Skin of body (tissue), 2 donors: Measurements from ENCODE around the gene COL2A1. TPM values are rescaled to one million over a fixed set of nuclear protein-coding genes. Genes with fewer than 3 reads are reported as not detected.
A peak's percentile ranks its signal among the peaks of the same experiment; 100 is the strongest.

Experiments
- DNase-seq: peaks from one replicate; lab custom pipeline; 2025; lab: John Stamatoyannopoulos, UW
- total RNA-seq: library from RNA; depleted of rRNA; stranded (reverse); fragments of >200 nt; gene quantifications from one replicate; pipeline ENCODE4 v1.2.3, GENCODE V29; 2014

Gene COL2A1
- total RNA-seq, 1 donor from 2014 or later: 1.6 TPM

DNA sequence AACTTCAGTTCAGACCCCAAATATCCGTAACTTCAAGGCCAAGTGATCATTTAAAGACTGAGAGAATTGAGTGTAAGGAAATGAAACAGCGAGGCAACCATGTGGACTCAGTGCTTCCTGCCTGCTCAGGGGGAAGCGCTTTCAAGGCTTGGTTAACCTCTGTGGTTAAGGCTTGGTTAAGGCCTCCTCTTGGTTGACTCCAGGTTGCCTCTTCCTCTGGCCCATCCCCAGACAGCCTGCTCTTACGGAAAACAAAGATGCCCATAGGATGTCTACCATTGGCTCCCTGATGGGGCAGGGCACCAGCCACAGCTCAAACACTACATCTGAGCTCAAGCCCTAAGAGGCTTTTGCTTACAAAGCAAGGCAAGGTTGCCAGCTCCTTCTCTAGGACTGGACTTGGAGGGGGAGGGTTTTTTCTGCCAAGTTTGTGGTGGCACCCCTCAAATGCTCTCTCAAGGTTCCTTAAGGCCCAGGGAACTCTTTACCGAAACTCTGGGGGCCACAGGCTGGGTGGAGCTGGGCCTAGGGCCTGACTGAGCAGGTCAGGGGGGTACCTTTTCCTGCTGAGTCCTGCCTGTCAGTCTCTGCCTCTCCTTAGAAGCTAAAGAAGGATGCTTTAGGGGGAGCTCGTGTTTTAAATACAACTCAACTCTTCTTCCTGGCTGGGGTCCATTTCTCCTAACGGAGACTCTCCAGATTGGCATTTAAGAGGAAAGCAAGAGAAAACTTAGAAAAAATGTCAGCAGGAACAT lies 13.7 kb downstream of the COL2A1 start:
- DNase-seq: peak; percentile 31

- no peak for DNase-seq
Observed at GRCh38 chr12:47989666-47990065, 14.6 kb downstream of the COL2A1 start.

- DNase-seq: no peak
Observed at GRCh38 chr12:47989023-47989417, 15.3 kb downstream of the COL2A1 start.

DNA sequence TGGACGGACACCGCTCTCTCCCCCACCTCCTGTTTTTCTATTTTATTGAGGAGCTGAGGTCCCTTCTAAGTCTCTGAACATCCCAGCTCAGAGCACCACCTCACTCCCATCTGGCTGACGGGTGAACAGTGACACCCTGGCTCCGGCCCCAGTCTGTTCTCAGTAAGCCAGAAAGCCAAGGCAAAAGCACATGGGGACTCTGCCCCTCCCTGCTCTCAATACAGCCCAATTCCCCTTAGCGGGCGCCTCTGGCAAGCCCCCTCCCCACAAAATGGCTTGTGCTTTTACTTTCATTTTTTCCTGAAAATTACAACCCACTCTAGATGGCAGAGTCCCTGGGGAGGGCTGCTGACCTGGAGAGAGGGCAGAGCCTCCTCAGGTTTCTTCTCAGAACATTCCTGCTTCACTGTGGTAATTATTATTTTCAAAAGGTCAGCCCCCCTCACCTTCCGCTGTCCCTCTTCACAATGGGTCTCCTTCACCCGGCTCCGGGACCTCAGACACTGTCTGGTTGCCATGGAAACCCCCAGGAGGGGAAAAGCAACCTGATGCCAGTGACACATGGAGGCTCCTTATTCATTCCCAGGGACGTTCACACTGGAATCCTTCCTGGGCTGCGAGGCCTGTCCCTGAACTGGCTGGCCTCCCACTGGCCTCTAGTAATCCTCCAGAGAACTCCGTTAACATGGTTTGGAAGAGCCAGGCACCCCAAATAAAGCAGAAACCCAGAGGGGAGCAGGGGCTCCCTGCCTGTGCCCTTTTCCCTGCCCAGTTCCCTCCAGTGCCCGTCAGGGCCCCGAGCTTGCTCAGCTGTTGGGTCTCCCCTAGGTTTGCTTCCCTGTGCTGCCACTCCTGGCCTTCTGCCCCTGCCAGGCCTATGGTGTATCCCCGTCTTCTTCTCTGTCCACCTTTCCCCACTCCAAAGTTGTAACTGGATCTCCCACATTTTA lies 15.9 kb downstream of the COL2A1 start:
- DNase-seq: no peak

DNA sequence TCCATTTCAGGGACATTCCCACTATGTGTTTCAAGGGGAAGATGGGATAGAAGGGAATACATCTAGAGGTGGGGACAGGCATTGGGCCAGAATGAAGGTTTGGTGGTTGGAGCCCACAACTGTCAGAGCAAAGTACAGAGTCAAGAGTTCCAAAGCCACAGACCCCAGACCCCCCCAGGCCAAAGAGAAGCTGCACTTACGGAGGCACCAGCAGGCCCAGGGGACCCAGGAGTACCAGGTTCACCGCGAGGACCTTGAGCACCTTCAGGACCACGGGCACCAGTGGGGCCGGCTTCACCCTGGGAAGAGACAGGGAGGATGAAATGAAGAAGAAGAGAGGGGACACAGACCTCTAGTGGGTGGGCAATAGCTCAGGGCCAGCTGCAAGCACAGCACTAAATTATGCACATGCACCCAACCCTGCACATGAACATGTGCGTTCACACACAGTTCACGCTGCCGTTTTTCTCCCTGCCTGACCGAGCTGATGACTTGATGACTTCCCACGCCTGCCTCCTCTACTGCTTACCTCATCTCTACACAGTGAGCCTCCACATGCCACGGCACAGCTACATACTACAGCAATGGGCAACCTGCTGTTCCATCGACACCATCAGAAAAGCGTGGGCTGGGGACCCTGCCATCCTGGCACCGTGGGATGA lies 16.7 kb downstream of the COL2A1 start:
- DNase-seq: no peak

GRCh38 chr12:47986832-47987231 lies 17.4 kb downstream of the COL2A1 start:
- no peak for DNase-seq

DNA sequence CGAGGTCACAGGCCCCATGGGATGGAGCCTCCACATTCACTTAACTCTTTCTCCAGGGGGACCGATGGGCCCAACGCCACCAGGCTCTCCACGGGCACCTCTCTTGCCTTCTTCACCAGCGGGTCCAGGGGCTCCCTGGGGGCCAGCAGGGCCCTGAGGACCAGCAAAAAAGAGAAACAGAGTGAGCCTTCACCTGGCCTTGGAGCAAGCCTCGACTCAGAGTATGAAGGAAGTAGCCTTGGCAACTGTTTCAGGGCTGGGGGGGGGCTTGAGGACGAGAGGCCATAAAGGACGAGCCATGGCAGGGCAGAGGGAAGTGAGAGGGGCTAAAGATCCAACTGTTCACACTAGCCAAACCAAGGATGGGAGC lies 18.0 kb downstream of the COL2A1 start:
- DNase-seq: no peak

DNA sequence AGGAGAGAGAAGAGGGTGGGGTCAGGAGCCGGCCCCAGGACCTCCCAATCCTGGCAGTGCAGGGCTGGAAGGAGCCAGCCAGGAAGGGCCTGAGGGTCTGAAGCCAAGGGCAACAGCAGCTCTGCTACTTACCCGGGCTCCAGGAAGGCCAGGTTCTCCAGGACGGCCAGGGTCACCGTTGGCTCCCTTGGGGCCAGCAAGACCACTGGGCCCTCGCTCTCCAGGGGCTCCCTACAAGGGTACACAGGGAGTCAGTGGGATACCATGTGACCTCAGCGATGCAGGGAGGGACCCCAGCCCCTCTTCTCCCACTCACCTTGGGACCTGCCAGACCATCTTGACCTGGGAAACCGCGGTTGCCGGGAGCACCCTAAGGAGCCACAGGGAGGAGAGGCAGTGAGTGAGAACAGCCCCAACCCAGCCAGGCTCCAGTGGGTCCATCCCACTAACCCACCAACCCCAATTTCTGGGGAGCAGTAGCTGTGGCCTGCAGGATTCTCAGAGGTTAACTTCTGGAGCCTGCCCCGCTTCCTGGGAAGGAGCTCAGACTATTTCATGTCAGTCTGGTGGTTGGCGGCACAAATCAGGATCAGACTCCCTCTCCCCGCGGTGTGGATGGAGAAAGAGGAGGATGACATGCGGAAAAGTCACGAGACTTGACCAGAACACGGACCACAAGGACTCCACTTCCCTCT lies 18.5 kb downstream of the COL2A1 start:
- DNase-seq: no peak

GRCh38 chr12:47984331-47984801 lies 19.9 kb downstream of the COL2A1 start:
- no peak for DNase-seq

DNA sequence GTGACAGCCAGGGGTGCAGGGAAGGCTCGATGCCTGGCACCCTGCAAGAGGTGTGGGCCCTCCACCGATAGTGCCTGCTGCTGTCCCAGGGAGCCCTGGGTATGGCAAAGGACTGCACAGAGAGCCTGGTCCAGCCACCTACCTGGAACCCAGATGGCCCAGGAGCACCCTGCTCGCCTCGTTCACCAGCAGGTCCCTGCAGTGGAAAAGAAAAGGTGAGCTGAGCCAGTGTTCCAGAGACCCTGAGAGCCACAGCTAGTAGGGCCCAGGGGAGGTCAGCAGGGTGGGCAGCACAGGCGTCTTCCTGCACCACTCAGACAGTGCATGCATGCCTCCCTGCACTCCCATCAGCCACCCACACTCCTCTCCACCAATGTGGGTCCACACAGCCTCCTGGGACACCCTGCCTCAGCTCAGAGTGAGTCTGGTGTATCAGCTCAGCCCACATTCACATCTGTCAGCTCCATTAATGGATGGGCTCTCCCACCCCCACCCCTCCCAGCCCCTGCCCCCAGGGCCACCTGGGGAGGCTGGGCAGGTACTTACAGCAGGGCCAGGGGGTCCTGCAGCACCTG lies 20.6 kb downstream of the COL2A1 start:
- no peak for DNase-seq

- no peak for DNase-seq
Observed at GRCh38 chr12:47982770-47983169, 21.5 kb downstream of the COL2A1 start.

- DNase-seq: no peak
Observed at GRCh38 chr12:47982311-47982710, 22.0 kb downstream of the COL2A1 start.

DNA sequence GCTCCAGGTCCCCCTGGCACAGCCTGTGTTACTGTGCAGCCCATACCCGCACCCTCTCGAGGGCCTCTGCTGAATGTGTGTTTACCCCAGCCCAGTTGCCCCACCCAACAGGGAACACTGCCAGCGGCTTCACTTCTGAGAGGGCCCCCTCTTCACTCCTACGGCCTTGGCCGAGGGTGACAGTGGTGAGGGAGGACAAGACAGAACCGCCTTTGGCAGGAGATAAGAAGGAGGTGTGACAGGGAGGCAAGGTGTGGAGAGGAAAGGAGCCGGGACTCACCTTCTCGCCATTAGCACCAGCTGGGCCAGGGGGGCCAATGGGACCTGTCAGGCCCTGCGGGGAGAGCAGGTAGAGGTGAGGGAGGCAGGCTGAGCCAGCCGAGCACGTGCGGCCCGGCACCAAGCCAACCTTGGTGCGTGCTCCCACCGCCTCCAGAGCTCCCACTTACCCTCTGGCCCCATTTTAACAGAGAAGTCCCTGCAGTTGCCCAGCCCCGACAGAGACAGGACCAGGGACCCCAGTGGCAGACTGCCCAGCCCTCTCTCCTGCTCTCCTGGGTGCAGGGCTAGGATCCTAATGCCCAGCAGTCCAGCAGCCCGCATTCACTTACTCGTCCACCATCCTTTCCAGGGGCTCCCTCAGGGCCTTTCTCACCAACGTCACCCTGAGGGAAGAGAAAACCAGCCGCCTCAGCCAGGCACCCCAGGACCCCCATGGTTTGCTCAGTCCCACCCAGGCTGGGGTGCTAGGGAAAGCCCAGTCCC lies 22.6 kb downstream of the COL2A1 start:
- DNase-seq: no peak

DNA sequence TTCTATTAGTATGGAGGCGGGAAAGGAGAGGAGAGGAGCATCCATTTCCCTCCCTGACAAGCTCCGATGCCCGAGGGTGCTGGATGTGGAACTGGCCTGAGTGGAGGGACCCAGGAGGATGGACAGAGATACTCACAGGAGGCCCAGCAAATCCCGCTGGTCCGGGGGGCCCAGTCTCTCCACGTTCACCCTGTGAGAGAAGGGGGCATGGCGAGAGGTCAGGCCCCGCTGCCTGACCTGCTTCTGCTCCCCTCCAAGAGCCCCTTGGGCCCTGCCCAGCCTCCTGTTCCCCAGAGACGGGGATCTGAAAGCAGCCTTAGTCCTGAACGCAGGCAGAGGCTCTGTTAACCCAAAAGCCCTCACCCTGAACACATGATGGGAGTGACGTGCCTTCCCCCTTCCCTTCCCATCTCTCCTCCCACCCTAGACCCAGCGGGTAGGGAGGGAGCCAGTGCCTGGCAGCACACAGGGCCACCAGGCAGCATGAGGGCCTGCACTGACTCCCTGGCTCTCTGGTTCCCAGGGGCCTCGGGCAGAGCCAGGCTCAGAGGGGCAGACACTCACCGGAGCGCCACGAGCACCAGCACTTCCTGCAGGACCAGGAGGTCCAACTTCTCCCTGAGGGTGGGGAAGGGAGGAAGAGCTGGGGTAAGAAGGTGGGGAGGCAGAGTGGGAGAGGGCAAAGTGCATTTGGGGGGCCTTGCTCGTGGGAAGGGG lies 23.3 kb downstream of the COL2A1 start:
- DNase-seq: no peak

- DNase-seq: no peak
Observed at GRCh38 chr12:47980197-47980596, 24.1 kb downstream of the COL2A1 start.

DNA sequence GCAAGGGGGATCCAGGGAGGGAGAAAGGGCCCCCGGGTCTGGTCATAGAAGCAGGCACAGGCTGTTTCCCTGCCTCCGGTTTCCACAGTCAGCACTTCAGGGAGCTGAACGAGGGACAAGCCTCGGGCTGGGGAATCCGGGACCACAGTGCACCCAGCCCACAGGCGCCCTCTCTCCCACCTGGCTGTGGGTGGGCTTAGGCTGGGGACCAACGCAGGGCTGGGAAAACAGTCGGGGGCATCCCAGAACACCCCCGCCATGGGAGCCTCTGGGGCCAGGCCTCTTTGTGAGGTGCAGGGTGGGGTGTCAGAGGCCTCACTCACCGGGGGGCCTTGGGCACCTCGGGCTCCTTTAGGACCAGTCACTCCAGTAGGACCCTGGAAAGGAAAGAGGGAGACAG lies 24.6 kb downstream of the COL2A1 start:
- no peak for DNase-seq

- DNase-seq: no peak
Observed at GRCh38 chr12:47979166-47979565, 25.1 kb downstream of the COL2A1 start.

DNA sequence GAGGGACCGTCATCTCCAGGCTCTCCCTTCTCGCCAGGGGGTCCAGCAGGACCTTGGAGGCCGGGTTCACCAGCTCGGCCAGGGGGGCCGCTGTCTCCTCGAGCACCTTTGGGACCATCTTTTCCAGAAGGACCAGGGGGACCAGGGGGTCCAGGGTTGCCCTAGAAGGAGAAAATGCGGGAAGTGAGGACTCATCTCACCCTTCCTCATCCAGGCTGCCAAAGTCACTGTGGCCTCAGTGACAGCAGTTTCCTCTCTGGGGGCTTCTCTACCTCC lies 25.7 kb downstream of the COL2A1 start:
- no peak for DNase-seq

- no peak for DNase-seq
Observed at GRCh38 chr12:47977772-47978597, 26.3 kb downstream of the COL2A1 start.
